Liver (tissue), 9 donors: ENCODE measurements around the gene CCDC88C. TPM values are rescaled to one million over a fixed set of nuclear protein-coding genes. Genes with fewer than 3 reads are reported as not detected.

Experiments used
- DNase-seq: peaks from one replicate; pipeline ENCODE4 v3.0.0-alpha.2; 2017; ENCODE audit warnings: low spot score
- H3K27ac ChIP-seq, 2 donors: one replicate each; pipeline ENCODE4 v1.7.0; 2013; ENCODE audit warnings: inconsistent platforms in 2 of 2, low read length in 2 of 2, control low read depth in 1 of 2, low read depth in 1 of 2, mild to moderate bottlenecking in 1 of 2
- H3K27me3 ChIP-seq, 4 donors: one replicate each; pipeline versions ENCODE4 v1.6.1 to v1.7.0; 2013; ENCODE audit warnings: low read length in 3 of 4, inconsistent platforms in 1 of 4, mild to moderate bottlenecking in 1 of 4, moderate library complexity in 1 of 4; ENCODE audit not compliant: control insufficient read depth in 4 of 4, insufficient read depth in 4 of 4
- H3K36me3 ChIP-seq, 4 donors: one replicate each; pipeline versions ENCODE4 v1.6.1 to v1.7.0; 2013; ENCODE audit warnings: low read length in 3 of 4, mild to moderate bottlenecking in 3 of 4, low read depth in 1 of 4, moderate library complexity in 1 of 4; ENCODE audit not compliant: control insufficient read depth in 4 of 4, insufficient read depth in 3 of 4
- H3K4me1 ChIP-seq, 4 donors: one replicate each; pipeline versions ENCODE4 v1.6.1 to v1.7.0; 2013; ENCODE audit warnings: low read length in 3 of 4, mild to moderate bottlenecking in 3 of 4, moderate library complexity in 1 of 4; ENCODE audit not compliant: control insufficient read depth in 4 of 4, insufficient read depth in 4 of 4
- H3K4me3 ChIP-seq, 3 donors: one replicate each; pipeline versions ENCODE4 v1.6.1 to v1.7.0; 2013; ENCODE audit warnings: low read length in 3 of 3, control low read depth in 1 of 3, low read depth in 1 of 3, mild to moderate bottlenecking in 1 of 3
- H3K9ac ChIP-seq, 2 donors: one replicate each; pipeline ENCODE4 v1.7.0; 2013; ENCODE audit warnings: low read length in 2 of 2, mild to moderate bottlenecking in 2 of 2, moderate library complexity in 2 of 2, control low read depth in 1 of 2, low read depth in 1 of 2
- H3K9me3 ChIP-seq, 4 donors: one replicate each; pipeline versions ENCODE4 v1.6.1 to v1.7.0; 2013; ENCODE audit warnings: low read length in 3 of 4; ENCODE audit not compliant: control insufficient read depth in 4 of 4
- EGR1 ChIP-seq, 2 donors: IDR thresholded peaks; 2 replicates each; pipeline ENCODE4 v1.6.1; 2016 to 2018; ENCODE audit warnings: antibody characterized with exemption in 2 of 2, low read depth in 2 of 2
- FOXA1 ChIP-seq: IDR thresholded peaks from 2 replicates; pipeline ENCODE4 v1.6.1; 2016; ENCODE audit warnings: antibody characterized with exemption
- FOXA2 ChIP-seq: IDR thresholded peaks from 2 replicates; pipeline ENCODE4 v1.6.1; 2016; ENCODE audit warnings: antibody characterized with exemption
- GABPA ChIP-seq, 2 donors: IDR thresholded peaks in 1 of 2; conservative IDR thresholded peaks in 1 of 2; 2 replicates each; pipeline ENCODE4 v1.6.1; 2016; ENCODE audit warnings: antibody characterized with exemption in 2 of 2, mild to moderate bottlenecking in 1 of 2, moderate library complexity in 1 of 2
- HNF4A ChIP-seq, 2 donors: conservative IDR thresholded peaks; 2 replicates each; pipeline ENCODE4 v1.6.1; 2016; ENCODE audit warnings: antibody characterized with exemption in 2 of 2, mild to moderate bottlenecking in 2 of 2
- HNF4G ChIP-seq: IDR thresholded peaks from 2 replicates; pipeline ENCODE4 v1.6.1; 2016; ENCODE audit warnings: antibody characterized with exemption
- JUND ChIP-seq, 2 donors: IDR thresholded peaks; 2 replicates each; pipeline ENCODE4 v1.6.1; 2016; ENCODE audit warnings: antibody characterized with exemption in 2 of 2
- NR2F2 ChIP-seq: IDR thresholded peaks from 2 replicates; pipeline ENCODE4 v1.6.1; 2016; ENCODE audit warnings: antibody characterized with exemption
- RAD21 ChIP-seq, 2 donors: IDR thresholded peaks; 2 replicates each; pipeline ENCODE4 v1.6.1; 2016; ENCODE audit warnings: antibody characterized with exemption in 2 of 2, mild to moderate bottlenecking in 2 of 2
- RXRA ChIP-seq, 2 donors: IDR thresholded peaks; 2 replicates each; pipeline ENCODE4 v1.6.1; 2017 to 2018; ENCODE audit warnings: antibody characterized with exemption in 2 of 2, mild to moderate bottlenecking in 1 of 2
- SP1 ChIP-seq: IDR thresholded peaks from 2 replicates; pipeline ENCODE4 v1.6.1; 2018; ENCODE audit warnings: antibody characterized with exemption, mild to moderate bottlenecking
- TAF1 ChIP-seq: conservative IDR thresholded peaks from 2 replicates; pipeline ENCODE4 v1.6.1; 2016; ENCODE audit warnings: antibody characterized with exemption, mild to moderate bottlenecking
- YY1 ChIP-seq: IDR thresholded peaks from 2 replicates; pipeline ENCODE4 v1.6.1; 2016; ENCODE audit warnings: antibody characterized with exemption, mild to moderate bottlenecking
- WGBS: extraction: QIAGEN DNeasy Blood & Tissue Kit; methylation state at CpG from one replicate; pipeline ENCODE4 v1.1.7; 2013; 5-methylcytosine and 5-hydroxymethylcytosine counted together
- polyA plus RNA-seq, 2 donors: library from polyadenylated mRNA; stranded (reverse) in 1 of 2; unstranded in 1 of 2; fragments of 200-250 nt in 1 of 2; fragments of >200 nt in 1 of 2; fragmentation: Nextera tagmentation in 1 of 2; extraction: Ambion mirVana in 1 of 2; gene quantifications; one replicate each; pipeline versions ENCODE4 v1.2.1 to v1.2.3, GENCODE V29; 2013 to 2015
- total RNA-seq, 2 donors: library from RNA; depleted of rRNA; stranded (reverse); fragments of >200 nt; gene quantifications; one replicate each; pipeline ENCODE4 v1.2.3, GENCODE V29; 2014
- TF ChIP-seq, protein P1 (sequence below): IDR thresholded peaks from 2 replicates; pipeline ENCODE4 v1.6.1; 2016; ENCODE audit warnings: antibody characterized with exemption, mild to moderate bottlenecking
- TF ChIP-seq, protein P2 (sequence below): IDR thresholded peaks from 2 replicates; pipeline ENCODE4 v1.6.1; 2016; ENCODE audit warnings: antibody characterized with exemption
- TF ChIP-seq, protein P3 (sequence below): IDR thresholded peaks from 2 replicates; pipeline ENCODE4 v1.6.1; 2016; ENCODE audit warnings: antibody characterized with exemption
- TF ChIP-seq, protein P4 (sequence below): IDR thresholded peaks from 2 replicates; pipeline ENCODE4 v1.6.1; 2016; ENCODE audit warnings: antibody characterized with exemption
- TF ChIP-seq, protein P5 (sequence below): fragments of 150-350 bp; IDR thresholded peaks from 2 replicates; pipeline ENCODE4 v1.5.1; 2017; ENCODE audit warnings: improper control_type of control experiment, low read depth, low read length; ENCODE audit not compliant: missing input control
- donor health status: healthy.
- donor health status: healthy.
- donor health status: healthy.
- donor health status: healthy.
- donor health status: healthy.

CCDC88C gene
- total and polyA plus RNA-seq, 4 donors = 1.3 to 10.8 (median 4.0) TPM

DNA sequence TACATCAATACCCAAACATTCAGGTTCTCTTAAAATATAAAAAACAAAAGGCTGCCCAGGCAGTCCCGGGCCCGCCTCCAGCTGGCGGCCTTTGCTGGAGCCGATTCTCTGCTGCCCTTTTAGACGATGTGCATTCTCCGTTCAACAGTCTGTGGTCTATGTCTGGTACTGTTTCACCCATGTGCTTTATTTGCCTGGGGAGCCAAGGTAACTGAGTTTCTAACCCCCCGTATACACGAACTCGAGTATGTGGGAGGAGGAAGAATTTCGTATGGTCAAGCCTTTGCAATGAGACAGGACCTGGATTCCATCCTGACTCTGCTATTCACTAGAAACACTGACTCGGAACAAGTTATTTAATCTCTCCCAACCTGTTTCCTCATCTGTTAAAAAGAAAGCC lies 119.0 kb downstream of the CCDC88C start:
- no peak overlapping the region for H3K9ac ChIP-seq
- H3K36me3 ChIP-seq = peaks cover 0 to 60% (median 26%) of the 10 kb centered on the region in 4 donors
- DNase-seq = no peak
- no peaks in the 10 kb centered on the region for H3K27me3 ChIP-seq
- H3K9me3 ChIP-seq = no peaks in the 10 kb centered on the region
- H3K4me3 ChIP-seq = no peak overlapping the region
- H3K4me1 ChIP-seq = no peaks in the 10 kb centered on the region
- TF ChIP-seq YY1 (no peak), HNF4A (conservative IDR thresholded peaks at IDR 0.05) (no peak)
- TF ChIP-seq, protein P1, sequence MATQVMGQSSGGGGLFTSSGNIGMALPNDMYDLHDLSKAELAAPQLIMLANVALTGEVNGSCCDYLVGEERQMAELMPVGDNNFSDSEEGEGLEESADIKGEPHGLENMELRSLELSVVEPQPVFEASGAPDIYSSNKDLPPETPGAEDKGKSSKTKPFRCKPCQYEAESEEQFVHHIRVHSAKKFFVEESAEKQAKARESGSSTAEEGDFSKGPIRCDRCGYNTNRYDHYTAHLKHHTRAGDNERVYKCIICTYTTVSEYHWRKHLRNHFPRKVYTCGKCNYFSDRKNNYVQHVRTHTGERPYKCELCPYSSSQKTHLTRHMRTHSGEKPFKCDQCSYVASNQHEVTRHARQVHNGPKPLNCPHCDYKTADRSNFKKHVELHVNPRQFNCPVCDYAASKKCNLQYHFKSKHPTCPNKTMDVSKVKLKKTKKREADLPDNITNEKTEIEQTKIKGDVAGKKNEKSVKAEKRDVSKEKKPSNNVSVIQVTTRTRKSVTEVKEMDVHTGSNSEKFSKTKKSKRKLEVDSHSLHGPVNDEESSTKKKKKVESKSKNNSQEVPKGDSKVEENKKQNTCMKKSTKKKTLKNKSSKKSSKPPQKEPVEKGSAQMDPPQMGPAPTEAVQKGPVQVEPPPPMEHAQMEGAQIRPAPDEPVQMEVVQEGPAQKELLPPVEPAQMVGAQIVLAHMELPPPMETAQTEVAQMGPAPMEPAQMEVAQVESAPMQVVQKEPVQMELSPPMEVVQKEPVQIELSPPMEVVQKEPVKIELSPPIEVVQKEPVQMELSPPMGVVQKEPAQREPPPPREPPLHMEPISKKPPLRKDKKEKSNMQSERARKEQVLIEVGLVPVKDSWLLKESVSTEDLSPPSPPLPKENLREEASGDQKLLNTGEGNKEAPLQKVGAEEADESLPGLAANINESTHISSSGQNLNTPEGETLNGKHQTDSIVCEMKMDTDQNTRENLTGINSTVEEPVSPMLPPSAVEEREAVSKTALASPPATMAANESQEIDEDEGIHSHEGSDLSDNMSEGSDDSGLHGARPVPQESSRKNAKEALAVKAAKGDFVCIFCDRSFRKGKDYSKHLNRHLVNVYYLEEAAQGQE = no peak
- 92% methylated on average over 11 of the region's 11 CpGs for WGBS
- no peak overlapping the region for H3K27ac ChIP-seq

DNA sequence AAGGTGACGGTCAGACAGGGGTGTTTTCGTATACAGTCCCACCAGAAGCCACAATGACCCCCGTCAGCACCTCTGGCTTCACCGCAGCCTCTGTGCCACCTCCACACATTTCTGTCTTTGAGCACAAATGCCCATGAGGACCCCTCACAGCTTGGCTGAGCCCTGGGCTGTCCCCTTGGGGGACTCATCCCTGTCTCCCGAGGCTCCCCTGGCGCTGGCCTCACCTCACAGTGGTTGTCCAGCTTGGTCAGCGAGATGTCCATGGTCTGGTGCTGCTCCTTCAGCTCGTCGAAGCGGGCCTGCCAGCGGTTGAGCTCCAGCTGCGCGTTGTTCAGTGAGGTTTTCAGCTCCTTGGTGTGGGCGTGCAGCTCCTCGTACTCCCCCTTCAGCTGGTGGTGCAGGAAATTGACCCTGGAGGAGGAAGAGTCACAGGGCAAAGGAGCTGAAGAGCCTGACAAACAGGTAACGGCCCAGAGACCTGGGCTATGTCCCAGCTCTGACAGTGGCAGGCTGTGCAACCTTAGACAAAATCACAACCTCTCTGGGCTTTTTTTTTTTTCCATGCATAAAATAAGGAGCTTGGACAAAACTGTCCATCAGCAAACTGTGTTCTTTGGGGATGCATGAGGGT lies 120.4 kb downstream of the CCDC88C start:
- Histone ChIP-seq H3K27me3 (no peaks in the 10 kb centered on the region), H3K36me3 (peaks cover 0 to 66% (median 26%) of the 10 kb centered on the region in 4 donors), H3K9ac (no peak overlapping the region), H3K4me3 (no peak overlapping the region), H3K27ac (no peak overlapping the region), H3K9me3 (no peaks in the 10 kb centered on the region), H3K4me1 (no peaks in the 10 kb centered on the region)
- WGBS = 91% methylated on average over 16 of the region's 16 CpGs
- no peak for DNase-seq
- TF ChIP-seq RXRA (IDR thresholded peaks at IDR 0.05) (no peak), HNF4A (conservative IDR thresholded peaks at IDR 0.05) (no peak), FOXA1 (no peak), RAD21 (IDR thresholded peaks at IDR 0.05) (no peak), JUND (IDR thresholded peaks at IDR 0.05) (no peak), HNF4G (no peak), EGR1 (IDR thresholded peaks at IDR 0.05; ENCODE audit: low read depth in 2 of 2) (no peak), GABPA (IDR thresholded peaks at IDR 0.05 in 1 of 2, conservative IDR thresholded peaks at IDR 0.05 in 1 of 2) (no peak), TAF1 (no peak), YY1 (no peak), SP1 (no peak), FOXA2 (no peak), NR2F2 (no peak)
- TF ChIP-seq, protein P2, sequence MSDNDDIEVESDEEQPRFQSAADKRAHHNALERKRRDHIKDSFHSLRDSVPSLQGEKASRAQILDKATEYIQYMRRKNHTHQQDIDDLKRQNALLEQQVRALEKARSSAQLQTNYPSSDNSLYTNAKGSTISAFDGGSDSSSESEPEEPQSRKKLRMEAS = no peak
- TF ChIP-seq, protein P3, sequence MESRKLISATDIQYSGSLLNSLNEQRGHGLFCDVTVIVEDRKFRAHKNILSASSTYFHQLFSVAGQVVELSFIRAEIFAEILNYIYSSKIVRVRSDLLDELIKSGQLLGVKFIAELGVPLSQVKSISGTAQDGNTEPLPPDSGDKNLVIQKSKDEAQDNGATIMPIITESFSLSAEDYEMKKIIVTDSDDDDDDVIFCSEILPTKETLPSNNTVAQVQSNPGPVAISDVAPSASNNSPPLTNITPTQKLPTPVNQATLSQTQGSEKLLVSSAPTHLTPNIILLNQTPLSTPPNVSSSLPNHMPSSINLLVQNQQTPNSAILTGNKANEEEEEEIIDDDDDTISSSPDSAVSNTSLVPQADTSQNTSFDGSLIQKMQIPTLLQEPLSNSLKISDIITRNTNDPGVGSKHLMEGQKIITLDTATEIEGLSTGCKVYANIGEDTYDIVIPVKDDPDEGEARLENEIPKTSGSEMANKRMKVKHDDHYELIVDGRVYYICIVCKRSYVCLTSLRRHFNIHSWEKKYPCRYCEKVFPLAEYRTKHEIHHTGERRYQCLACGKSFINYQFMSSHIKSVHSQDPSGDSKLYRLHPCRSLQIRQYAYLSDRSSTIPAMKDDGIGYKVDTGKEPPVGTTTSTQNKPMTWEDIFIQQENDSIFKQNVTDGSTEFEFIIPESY = no peak
- TF ChIP-seq, protein P1 = no peak
- TF ChIP-seq, protein P4, sequence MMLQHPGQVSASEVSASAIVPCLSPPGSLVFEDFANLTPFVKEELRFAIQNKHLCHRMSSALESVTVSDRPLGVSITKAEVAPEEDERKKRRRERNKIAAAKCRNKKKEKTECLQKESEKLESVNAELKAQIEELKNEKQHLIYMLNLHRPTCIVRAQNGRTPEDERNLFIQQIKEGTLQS = no peak
- TF ChIP-seq, protein P5, sequence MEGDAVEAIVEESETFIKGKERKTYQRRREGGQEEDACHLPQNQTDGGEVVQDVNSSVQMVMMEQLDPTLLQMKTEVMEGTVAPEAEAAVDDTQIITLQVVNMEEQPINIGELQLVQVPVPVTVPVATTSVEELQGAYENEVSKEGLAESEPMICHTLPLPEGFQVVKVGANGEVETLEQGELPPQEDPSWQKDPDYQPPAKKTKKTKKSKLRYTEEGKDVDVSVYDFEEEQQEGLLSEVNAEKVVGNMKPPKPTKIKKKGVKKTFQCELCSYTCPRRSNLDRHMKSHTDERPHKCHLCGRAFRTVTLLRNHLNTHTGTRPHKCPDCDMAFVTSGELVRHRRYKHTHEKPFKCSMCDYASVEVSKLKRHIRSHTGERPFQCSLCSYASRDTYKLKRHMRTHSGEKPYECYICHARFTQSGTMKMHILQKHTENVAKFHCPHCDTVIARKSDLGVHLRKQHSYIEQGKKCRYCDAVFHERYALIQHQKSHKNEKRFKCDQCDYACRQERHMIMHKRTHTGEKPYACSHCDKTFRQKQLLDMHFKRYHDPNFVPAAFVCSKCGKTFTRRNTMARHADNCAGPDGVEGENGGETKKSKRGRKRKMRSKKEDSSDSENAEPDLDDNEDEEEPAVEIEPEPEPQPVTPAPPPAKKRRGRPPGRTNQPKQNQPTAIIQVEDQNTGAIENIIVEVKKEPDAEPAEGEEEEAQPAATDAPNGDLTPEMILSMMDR = no peak
